Stimulated activated CD8-positive, alpha-beta memory T cell treated with anti-CD3 and anti-CD28 coated beads, Interleukin-7, amount 100 ng/mL, for 48 hours (primary cell): ENCODE results near the gene PPP2R5C.

Source experiments
- DNase-seq, 2 donors: peaks; one replicate each; pipeline ENCODE4 v3.0.0-alpha.2; 2020; ENCODE audit warnings: low read depth in 1 of 2; ENCODE audit errors: extremely low read depth in 1 of 2

Gene PPP2R5C

DNA sequence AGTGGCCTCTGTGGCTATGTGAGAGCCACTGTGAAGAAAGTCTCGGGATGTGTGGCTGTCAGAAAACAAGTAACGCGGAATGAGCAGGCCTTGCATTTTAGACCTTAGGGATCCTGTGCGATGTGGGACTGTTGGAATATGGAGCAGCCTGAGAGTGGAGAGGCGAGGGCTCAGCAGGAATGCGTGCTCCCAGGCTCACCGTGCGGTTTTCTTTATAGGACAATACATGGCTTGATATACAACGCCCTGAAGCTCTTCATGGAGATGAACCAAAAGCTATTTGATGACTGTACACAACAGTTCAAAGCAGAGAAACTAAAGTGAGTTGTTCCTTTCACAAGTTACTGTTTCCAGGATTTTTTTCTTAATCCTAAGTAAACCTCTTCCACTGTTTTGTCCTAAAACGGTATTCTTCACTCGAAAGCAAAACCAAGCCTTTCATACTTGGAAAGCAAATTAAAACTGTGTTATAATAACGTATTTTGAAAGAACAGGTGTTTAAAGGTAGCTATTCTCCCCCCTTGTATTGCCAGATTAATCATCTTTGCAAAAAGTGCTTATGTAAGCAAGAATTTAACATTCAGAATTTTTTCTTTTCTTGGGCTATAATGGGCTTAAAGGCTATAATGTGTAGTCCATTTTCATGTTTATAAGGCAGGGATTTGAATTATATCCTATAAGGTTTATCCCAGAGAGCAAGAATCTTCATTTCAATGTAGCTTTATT lies 148.0 kb downstream of the PPP2R5C start:
- no peak for DNase-seq

DNA sequence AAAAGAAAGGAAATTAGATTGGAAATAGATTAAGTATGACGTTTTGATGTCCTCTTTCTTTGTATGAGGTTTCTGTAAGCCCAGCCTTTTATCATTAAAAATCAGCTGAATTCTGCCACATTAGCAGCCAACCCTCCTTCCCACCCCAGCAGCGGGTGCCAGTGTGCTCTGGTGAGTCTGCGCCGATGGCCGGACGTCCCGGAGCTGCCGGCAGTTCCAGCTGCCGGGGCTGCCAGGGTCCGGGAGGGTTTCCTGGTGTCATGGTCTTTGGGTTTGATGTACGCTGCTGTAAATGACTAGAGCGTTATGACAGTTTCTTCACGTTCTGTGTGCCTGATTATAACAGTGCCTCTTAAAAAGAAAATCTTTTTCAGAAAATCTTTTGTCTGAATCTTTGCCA lies 151.3 kb downstream of the PPP2R5C start:
- no peak for DNase-seq

DNA sequence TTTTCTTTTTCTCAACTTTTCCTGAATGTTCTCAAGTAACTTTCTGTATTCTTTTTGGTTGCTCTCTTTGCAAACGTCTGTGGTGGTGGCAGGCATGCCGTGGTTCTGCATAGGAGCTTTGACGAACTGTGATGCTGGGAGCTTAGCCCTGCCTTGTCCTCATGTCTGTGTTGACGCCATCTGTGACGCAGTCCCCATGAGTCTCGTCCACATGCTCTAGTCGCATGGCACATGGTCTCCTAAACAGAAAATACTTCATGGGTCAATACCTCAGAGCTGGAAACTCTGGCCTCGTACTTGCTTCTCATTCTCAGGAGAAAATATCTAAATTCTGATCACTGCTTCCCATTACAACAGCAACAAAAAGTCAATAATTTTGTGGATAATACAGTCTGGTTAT lies 152.6 kb downstream of the PPP2R5C start:
- no peak for DNase-seq

DNA sequence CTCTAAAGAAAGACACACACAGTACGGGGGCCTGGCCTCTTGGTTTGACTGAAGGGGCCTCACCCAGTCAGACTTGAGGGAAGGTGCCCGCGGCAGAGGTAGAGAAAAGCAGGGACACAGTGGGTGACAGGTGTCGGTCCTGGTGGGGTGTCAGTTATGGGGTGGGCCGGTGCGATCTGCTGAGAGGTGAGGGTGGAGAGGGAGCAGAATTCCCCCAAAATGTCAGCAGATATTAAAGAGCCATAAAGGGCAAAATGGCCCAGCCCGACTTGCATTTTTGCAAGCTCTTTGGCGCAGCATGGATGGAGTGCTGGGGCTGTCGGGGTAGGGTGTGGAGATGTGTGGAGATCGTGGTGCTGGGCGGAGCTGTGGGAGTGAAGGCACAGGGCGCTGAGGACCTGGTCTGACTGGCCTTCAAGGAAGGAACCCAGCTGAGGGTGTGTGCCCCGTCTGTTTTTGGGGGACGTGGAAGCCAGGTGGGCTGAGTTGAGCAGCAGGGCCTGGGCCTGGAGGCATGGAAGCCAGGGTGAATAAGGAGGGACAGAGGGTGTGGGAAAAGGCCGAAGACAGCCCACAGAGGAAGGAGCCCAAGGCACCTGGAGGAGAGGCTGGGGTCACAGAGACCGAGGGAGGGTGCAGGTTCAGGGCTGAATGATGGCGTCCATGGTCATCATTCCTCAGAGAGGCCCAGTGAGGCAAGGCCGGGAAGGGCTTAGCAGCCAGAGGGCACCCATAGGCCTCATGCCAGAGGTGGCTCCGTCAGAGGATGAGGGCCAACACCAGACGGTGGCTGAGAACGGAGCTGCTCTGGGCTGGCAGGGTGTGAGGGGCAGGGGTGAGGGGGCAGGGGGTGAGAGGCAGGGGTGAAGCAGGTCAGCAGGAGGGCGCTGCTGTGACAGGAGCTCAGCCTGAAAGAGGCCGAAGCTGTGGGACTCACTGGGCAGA lies 154.6 kb downstream of the PPP2R5C start:
- DNase-seq: no peak

DNA sequence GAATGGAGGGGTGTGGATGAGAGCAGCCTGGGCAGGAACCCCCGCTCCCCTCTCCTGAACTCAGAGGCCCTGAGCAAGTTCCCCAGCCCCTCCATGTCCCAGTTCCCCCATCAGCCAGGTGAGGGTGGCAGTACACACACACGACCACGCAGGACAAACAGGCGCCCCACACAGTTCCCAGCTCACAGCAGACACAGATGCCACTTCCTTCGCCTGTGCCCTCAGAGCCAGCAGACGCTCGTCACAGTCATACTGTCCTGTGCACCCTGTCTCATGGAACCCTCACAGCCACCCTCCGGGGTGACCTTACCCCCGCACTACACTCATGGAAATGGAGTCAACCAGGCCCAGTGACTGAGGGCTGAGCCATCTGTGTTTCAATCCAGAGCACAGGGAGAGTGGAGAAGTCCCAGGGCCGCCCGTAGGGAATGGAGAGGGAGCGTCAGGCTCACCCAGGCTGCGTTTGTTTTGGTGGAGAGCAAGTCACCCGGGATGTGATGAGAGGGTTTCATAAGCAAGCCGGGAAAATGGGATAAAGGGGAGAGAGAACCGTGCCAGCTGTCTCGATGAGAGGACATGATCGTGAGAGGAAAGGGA lies 155.4 kb downstream of the PPP2R5C start:
- no peak for DNase-seq

DNA sequence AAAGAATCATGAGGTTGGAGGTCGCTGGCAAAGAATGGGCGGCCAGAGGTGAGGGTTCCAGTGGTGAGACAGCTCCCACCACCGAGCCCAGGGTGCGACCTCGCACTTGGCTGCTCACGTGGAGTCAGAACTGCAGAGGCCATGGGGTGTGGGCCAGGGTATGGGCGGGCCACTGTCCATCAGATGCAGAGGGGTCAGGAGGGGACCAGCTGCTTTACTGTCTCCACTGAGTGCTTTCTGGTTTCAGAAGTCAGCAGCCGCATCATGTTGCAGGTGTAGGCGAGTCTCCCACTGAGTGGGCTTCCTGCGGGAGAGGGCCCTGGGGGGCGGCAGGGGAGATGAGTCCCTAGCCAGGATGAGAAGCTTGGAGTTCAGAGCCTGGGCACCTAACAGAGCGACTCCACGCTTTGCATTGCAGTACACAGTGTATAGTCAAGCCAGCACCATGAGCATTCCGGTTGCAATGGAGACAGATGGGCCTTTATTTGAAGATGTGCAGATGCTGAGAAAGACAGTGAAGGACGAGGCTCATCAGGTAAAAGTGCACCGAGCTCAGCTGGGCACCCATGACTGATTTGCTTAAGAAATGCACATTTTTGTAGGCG lies 156.0 kb downstream of the PPP2R5C start:
- no peak for DNase-seq

DNA sequence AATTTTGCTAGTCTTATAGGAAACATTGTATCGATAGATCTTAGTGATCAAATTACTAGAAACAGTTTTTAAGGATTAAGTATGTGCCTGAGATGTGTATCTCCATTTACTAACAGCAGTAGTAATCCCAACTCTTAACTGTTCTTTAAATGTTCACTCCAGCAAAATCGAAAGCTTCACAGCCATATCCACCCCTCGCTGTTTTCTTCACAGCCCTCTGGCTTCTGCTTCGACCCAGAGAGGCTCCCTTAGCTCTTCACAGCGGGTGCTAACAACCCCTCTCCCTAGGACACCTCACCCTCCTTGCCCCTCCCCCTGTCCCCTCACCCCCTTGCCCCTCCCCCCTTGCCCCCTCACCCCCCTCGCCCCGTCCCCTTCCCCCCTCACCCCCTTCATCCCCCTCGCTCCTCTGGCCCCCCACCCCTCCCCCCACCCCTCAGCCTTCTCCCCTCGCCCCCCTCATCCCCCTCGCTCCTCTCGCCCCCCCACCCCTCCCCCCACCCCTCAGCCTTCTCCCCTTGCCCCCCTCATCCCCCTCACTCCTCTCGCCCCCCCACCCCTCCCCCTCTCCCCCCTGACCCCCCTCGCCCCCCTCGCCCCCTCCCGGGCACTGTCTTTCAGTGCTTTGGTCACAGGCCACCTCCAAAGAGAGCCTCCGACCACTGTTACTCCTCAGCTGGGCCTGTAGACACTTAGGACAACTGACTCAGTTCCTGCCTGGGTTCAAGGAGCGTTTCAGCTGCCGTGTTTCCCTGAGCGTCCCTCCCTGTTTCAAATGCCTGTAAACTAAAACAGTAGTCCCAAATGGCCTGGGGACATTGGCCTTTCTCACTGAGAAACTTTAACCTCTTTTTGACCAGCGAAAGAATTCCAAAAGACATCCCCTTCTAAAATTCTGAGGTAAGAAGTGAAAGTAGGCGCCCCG lies 156.8 kb downstream of the PPP2R5C start:
- DNase-seq: no peak

DNA sequence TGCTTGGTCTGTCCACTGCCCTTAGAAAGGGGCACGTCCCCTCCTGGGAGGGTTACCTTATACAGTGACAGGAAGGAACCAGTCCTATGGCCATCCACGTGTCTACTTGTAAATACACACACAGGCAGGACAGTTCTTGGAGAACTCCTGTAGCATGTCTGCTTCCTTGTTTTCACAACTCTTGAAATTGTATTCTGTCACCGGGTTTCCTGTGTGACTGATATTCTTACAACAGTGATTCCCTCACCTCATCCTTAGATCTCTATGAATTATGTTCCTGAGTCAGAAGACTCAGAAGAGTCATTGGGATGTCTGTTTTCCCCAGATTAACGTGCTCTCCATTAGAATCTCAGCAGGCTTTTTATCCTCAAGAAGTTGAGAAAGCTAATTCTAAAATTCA lies 158.8 kb downstream of the PPP2R5C start:
- DNase-seq: no peak

DNA sequence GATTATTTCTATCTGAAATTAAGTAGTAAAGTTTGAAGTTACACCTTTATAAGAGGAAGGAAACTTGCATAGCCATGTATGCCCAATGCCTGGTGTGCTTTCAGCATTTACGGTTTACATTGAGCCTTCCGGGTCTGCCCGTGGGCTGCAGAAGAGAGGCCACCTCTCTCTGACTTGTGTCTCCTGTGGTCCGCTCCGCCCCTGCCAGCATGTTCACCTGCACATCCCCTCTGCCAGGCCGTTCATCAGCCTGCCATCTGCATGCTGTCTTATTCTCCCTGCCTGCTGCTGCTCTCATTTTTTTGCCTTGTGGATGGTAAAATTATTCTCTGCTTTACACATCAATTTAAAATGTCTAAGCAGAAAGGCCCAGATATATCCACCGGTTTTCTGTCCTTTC lies 161.4 kb downstream of the PPP2R5C start:
- no peak for DNase-seq

DNA sequence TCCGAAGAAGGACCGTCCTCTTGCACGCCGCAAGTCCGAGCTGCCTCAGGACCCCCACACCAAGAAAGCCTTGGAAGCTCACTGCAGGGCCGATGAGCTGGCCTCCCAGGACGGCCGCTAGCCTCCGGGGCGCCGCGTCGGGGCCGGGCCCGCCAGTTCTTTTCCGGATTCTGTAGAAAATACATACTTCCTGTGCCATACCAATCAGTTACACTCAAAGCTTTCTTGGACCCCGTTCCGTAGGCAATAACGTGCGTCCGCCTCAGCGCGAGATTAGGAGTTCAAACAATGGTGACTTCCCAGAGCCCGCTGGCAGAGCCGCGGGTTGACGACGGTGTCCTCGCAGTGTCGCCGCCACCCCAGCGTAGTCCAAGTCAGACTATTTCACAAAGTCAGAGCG lies 163.6 kb downstream of the PPP2R5C start:
- DNase-seq: no peak

DNA sequence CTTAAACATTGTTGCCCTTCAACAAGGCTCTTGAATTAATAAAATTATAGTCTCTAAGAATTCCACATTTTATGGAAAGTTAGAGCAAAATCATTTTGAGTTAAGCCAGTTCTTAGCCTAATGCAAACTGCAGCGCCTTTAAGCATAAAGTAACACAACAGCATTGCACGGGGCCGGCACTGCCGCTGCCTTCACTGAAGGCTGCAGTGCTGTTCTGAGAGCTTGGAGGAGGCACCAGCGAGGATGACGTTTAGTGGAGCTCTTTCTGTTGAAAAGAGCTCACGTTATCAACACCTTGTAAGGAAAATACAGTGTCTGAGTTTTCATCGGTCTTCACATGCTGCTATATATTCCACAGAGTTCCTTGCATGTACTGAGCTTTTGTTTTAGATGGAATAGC lies 164.6 kb downstream of the PPP2R5C start:
- DNase-seq: no peak

DNA sequence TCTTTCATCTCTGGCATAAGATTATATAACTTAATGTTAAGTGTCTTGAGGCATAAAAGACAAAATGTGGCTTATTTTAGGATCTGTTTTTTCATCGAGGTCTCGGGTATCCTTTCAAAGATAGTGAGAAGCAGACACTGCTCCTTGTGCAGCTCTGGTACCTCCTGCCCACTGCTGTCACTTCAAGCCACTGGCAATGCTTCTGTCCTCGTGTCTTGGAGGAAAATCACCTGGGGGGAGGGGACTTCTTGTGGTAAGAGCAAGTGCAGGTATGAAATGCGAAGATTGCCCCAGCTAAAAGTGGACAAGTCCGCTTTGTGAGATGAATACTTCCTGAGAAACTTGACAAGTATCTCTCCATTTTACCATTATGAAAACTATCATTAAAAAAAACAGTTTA lies 165.1 kb downstream of the PPP2R5C start:
- no peak for DNase-seq

DNA sequence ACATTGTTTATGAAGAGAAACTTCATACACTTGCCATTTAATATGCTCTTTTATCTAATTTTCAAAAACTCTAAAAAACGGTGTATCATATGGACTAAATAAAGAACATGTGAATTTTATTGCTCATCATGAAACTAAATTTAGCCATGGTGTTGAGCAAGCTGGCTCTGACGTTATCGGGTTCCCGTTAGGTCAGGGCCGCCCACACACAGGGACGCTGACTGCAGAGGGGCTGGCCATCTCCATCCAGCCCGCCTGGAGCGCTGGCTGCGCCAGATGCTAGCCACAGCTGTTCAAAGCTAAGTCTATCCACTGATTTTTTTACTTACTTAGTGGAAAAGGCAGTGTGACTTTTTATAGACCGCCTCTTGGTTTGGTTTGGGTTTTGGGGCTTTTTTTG lies 166.3 kb downstream of the PPP2R5C start:
- peak in 1 of 2 donors; percentile 20 for DNase-seq

DNA sequence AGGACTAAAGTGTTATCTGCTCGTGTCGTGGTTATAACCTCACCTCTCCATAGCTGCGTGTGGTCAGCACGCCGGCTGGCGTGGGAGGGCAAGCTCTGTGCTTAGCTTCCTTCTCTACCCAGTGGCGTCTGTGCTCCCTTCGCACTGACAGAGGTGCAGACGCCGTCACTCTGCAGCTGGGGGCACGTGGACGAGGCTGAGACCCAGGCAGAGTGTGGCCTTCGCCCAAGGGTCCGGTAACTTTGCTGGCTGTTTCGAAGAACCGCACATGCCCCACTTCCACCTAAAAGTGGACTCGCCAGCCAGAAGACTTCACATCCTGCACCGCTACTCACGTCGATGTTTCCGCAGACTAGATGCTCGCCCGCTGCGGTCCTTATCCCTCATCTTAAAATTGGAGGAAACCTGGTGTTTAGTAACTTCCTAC lies 166.9 kb downstream of the PPP2R5C start:
- DNase-seq: no peak

DNA sequence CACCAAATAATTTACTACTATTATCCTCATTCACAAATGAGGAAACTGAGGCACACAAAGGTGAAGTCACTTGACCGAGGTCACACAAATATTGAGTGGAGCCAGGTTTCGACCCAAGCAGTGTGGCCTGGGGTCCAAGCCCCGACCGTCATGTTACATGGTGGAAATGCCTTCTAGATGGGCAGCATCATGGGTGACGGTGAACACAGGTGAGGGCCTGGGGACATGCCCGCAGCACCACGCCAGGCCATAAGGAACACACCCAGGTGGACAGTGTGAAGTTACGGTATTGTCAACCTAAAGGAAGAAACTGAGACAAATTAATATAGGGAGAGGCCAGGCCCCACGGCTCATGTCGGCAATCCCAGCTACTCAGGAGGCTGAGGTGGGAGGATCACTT lies 167.6 kb downstream of the PPP2R5C start:
- DNase-seq: no peak

DNA sequence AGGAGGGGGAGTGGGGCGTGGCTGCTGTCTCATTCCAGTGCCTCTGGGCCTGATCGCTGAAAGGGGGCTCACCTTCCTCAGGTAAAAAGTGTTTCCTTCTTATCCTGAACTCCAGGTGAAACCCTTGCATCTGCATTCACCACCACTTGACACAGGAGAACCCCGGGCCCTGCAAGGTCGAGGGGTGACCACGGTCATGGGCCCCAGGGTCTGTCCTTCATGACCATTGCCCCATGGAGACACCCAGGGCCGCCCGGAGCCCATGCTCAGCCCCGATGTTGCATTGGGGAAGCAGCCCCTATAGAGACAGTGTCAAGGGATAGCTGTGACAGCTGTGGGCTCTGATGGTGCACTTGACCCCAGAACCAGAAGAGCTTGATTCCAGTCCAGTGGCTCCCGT lies 168.4 kb downstream of the PPP2R5C start:
- DNase-seq: no peak

DNA sequence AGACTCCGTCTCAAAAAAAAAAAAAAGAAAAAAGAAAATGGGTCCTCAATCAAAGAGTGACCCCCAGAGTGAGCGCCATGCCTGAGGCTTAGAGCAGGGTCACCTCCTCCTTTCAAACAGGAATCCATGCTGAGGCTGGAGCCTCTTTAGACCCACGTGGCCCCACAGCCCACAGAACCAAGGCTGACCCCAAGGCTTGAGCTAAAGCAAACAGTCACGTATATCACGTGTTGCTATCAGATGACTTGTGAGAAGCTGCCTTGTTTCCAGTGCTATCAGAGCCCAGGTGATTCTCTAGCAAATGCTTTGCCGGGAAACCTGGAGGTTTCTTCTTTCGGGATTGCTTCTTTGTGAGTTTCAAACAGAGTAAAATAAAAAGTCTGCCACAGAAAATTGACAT lies 171.2 kb downstream of the PPP2R5C start:
- no peak for DNase-seq

DNA sequence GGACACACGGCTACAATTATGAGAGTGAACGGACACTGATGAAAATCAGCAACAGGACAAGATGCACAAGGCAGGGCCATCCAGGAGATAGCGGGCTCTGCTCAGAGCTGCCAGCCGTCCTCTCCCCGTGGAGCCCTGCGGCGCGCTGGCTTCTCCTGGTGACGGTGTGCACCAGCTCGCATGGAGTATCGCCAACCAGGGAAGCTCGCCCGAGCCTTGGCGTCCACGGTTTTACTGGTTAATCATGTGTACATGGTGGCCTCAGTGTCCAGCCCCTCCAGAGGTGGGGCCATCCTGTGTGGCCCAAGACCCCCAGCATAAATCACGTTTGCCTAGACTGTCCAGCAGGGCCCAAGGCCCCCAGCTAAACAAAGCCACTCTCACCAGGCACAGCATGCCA lies 171.7 kb downstream of the PPP2R5C start:
- DNase-seq: no peak

DNA sequence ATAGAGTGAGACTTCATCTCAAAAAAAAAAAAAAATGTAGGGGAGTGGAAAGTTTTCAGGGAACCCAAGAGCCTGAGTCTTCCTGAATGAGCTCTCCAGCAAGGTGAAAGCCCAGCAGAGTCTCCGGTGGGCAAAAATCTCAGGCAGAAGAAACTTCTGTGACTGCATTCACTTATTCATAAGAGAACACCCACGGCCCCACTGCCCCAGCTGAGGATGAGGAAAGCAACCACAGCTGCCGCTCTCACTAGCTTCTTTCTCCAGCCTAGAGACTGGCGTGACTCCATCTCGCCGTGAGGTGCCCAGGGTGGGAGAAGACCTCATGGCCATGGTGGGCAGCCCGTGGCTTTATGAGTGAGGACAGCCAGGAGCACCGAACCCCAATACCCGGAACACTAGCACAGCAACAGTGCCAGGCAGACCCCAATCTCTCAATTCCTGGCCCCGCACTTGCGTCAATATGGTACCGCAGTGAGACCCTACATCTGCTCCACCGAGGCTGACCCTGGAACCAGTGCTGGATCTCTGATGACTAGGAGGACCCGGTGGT lies 173.2 kb downstream of the PPP2R5C start:
- DNase-seq: no peak
